HFFc6 (cell line): Measurements from ENCODE around the gene KRTAP1-1. TPM values are rescaled to one million over a fixed set of nuclear protein-coding genes. Genes with fewer than 3 reads are reported as not detected.
A peak's percentile ranks its signal among the peaks of the same experiment; 100 is the strongest.
"Not testable (repeated sequence)": the region's sequence is repeated elsewhere in the genome, so short reads cannot be mapped to it uniquely, and the experiment has no call there.

Experiments used
- DNase-seq: peaks from one replicate; pipeline ENCODE4 v3.0.0-alpha.2; 2018
- H3K27ac Mint-ChIP-seq: 2 replicates; pipeline ENCODE4 v1.8.0; 2020; ENCODE audit warnings: mild to moderate bottlenecking, mixed read lengths
- H3K27me3 Mint-ChIP-seq: 2 replicates; pipeline ENCODE4 v1.8.0; 2021; ENCODE audit warnings: mild to moderate bottlenecking, moderate library complexity, mixed read lengths; ENCODE audit not compliant: insufficient read depth
- H3K36me3 Mint-ChIP-seq: 2 replicates; pipeline ENCODE4 v1.8.0; 2021; ENCODE audit warnings: low read depth, mixed read lengths
- H3K4me1 Mint-ChIP-seq: 2 replicates; pipeline ENCODE4 v1.8.0; 2020; ENCODE audit warnings: low read depth, mixed read lengths
- H3K4me3 Mint-ChIP-seq: 2 replicates; pipeline ENCODE4 v1.8.0; 2020; ENCODE audit warnings: mild to moderate bottlenecking, moderate library complexity, mixed read lengths
- H3K9me3 Mint-ChIP-seq: 2 replicates; pipeline ENCODE4 v1.8.0; 2020; ENCODE audit warnings: mild to moderate bottlenecking, mixed read lengths
- long read RNA-seq: library from polyadenylated mRNA; unstranded; transcript quantifications from one replicate; pipeline ENCODE4 v2.0.0, GENCODE V29; 2019
- total RNA-seq, 6 experiments: library from RNA; stranded (reverse); fragmentation: NEBNext Ultra II Directional; extraction: Animal tissue kit (Norgen Biotek cat#: 25700); gene quantifications; 2 replicates in 1 of 6; 3 replicates in 5 of 6; pipeline ENCODE4 v1.2.3, GENCODE V29; 2021
- TF ChIP-seq, protein P1 (sequence below): fragments of 200-600 bp; sonication (generic); IDR thresholded peaks from 2 replicates; pipeline ENCODE4 v1.5.0; 2021; ENCODE audit warnings: antibody characterized with exemption, mild to moderate bottlenecking

The KRTAP1-1 gene, protein sequence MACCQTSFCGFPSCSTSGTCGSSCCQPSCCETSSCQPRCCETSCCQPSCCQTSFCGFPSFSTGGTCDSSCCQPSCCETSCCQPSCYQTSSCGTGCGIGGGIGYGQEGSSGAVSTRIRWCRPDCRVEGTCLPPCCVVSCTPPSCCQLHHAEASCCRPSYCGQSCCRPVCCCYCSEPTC
- total RNA-seq: 1 to 10 TPM in 1 of 6 experiments, under 1 TPM in 5; 0.21 to 1.1 (median 0.50) TPM
- long read RNA-seq: 0 reads

- not testable (repeated sequence) for DNase-seq, H3K27ac Mint-ChIP-seq, H3K27me3 Mint-ChIP-seq, H3K4me3 Mint-ChIP-seq
- H3K36me3 Mint-ChIP-seq: peaks cover 24% of the 10 kb centered on the region
- peaks cover 56% of the 10 kb centered on the region for H3K4me1 Mint-ChIP-seq
- H3K9me3 Mint-ChIP-seq: peaks cover 14% of the 10 kb centered on the region
Observed at GRCh38 chr17:41040783-41041571, at the start of gene KRTAP1-1. TSS of gene KRTAP1-1 (minus strand) at chr17:41041450. CDS start at chr17:41041397, 53 bp downstream.

DNA sequence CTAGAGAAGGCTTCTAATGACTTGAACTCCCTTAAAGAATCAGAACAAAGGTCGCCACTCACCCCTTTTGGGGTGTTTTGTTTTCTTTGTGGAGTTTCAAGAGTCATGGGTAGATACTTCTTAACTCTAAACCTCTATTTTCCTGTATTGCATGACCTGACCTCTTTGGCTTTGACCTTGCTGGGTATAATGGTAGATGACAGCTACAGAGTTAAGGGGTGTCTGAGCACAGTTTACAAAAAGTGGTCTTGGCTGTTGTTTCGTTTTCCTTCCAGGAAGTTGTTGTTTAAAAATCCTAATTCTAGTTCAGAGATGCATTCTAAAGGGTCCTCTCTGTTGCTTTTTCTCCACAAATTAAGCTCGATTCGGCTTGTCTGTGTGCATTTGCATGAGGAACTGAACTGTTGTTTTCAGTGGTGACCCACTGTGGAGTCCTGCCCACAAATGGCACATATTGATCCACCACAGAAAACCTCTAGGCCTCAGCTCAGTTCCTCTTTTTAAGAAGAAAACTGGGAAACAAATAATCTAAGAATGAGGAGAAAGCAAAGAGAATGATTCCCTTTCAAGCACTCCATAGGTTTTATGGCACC, 47.6 kb upstream of the KRTAP1-1 start:
- H3K27me3 Mint-ChIP-seq, DNase-seq, H3K9me3 Mint-ChIP-seq, H3K4me3 Mint-ChIP-seq, H3K27ac Mint-ChIP-seq: not testable (repeated sequence)
- peaks cover 16% of the 10 kb centered on the region; the same call in 1 of the 2 replicates for H3K36me3 Mint-ChIP-seq
- H3K4me1 Mint-ChIP-seq: peaks cover 19% of the 10 kb centered on the region

DNA sequence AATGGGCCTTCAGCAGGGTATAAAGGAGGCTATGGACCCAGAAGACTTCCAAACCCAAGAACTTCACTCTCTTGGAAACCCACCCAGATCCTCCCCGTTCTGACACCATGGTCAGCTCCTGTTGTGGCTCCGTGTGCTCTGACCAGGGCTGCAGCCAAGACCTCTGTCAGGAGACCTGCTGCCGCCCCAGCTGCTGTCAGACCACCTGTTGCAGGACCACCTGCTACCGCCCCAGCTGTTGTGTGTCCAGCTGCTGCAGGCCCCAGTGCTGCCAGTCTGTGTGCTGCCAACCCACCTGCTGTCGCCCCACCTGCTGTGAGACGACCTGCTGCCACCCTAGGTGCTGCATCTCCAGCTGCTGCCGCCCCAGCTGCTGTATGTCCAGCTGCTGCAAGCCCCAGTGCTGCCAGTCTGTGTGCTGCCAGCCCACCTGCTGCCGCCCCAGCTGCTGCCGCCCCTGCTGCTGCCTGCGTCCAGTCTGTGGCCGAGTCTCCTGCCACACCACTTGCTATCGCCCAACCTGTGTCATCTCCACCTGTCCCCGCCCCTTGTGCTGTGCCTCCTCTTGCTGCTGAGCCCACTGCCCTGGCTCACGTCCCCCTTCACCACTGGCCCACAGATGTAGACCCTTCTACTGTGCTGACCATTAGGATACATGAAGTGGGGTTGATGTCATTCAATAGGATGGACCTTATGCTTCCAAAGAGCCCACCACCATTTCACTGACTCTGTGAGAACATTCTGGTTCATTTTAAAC, 43.0 kb upstream of the KRTAP1-1 start, which contains the start of gene KRTAP4-7:
TSS of gene KRTAP4-7 (plus strand) at position 51 of the 757 bp plus-strand sequence. CDS start at position 108, 57 bp downstream.
- not testable (repeated sequence) for DNase-seq, H3K36me3 Mint-ChIP-seq, H3K9me3 Mint-ChIP-seq, H3K27me3 Mint-ChIP-seq
- Mint-ChIP-seq H3K4me1 (peaks cover 45% of the 10 kb centered on the region), H3K4me3 (peak within 1 kb of the TSS; percentile 37; the same call in 1 of the 2 replicates), H3K27ac (peak within 1 kb of the TSS; percentile 91)

DNA sequence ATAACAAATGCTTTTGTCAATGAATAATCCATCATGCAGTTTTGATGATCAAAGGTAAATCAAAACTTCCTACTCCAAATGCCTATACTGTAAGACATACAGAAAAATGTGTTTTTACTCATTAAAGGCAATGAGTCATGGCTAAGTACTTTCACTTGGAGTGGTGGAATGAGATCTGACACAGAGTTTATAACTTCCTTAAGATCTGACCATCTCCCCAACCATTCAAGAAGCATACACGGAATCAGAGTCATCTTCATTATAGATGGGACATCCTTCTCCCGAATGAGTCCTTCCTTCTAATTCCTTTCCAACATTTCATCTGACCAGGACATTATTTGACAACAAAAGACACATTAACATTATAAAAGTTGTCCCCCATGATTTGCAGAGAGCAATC, 42.2 kb upstream of the KRTAP1-1 start:
- not testable (repeated sequence) for H3K4me3 Mint-ChIP-seq, H3K36me3 Mint-ChIP-seq, H3K27ac Mint-ChIP-seq, H3K27me3 Mint-ChIP-seq, H3K9me3 Mint-ChIP-seq
- peaks cover 45% of the 10 kb centered on the region for H3K4me1 Mint-ChIP-seq
- peak; percentile 70 for DNase-seq

DNA sequence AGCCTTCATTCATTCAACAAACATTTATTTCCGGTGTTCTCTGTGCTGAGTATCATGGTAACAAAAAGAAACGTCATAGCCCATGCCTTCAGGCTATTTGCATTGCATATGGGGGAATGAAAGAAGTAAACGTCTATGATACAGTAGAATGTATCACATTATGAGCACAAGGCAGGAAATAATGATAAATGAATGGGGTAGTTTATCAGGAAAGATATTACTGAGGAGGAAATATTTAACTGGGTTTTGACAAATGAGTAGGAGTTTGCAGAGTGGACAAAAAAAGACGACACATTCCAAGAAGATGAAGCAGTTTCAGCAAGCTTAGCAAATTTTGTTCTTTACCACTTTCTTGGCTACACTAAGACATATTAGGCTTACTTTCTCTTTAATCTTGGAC, 41.4 kb upstream of the KRTAP1-1 start:
- peak; percentile 84 for DNase-seq
- Mint-ChIP-seq H3K27me3 (peaks cover 5% of the 10 kb centered on the region; the same call in 1 of the 2 replicates), H3K4me3 (peak overlapping the region; percentile 50), H3K4me1 (peaks cover 45% of the 10 kb centered on the region), H3K36me3 (no peaks in the 10 kb centered on the region), H3K27ac (peak overlapping the region; percentile 91), H3K9me3 (no peaks in the 10 kb centered on the region)
- TF ChIP-seq, protein P1, sequence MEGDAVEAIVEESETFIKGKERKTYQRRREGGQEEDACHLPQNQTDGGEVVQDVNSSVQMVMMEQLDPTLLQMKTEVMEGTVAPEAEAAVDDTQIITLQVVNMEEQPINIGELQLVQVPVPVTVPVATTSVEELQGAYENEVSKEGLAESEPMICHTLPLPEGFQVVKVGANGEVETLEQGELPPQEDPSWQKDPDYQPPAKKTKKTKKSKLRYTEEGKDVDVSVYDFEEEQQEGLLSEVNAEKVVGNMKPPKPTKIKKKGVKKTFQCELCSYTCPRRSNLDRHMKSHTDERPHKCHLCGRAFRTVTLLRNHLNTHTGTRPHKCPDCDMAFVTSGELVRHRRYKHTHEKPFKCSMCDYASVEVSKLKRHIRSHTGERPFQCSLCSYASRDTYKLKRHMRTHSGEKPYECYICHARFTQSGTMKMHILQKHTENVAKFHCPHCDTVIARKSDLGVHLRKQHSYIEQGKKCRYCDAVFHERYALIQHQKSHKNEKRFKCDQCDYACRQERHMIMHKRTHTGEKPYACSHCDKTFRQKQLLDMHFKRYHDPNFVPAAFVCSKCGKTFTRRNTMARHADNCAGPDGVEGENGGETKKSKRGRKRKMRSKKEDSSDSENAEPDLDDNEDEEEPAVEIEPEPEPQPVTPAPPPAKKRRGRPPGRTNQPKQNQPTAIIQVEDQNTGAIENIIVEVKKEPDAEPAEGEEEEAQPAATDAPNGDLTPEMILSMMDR: no peak

DNA sequence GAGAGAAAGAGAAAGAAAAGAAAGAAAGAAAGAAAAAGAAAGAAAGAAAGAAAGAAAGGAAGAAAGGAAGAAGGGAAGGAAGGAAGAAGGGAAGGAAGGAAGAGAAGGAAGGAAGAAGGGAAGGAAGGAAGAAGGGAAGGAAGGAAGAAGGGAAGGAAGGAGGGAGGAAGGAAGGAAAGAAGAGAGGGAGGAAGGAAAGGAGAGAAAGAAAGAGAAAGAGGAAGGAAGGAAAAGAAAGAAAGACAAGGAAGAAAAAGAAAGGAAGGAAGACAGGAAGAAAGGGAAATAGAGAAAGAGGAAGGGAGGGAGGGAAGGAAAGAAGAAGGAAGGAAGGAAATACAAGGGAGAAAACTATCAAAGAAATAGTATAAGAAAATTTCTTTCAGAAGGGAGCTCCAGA, 35.5 kb upstream of the KRTAP1-1 start:
- peaks cover 33% of the 10 kb centered on the region for H3K4me1 Mint-ChIP-seq
- DNase-seq: no peak
- H3K36me3 Mint-ChIP-seq: peaks cover 22% of the 10 kb centered on the region
- no peak overlapping the region for H3K4me3 Mint-ChIP-seq
- no peaks in the 10 kb centered on the region; the same call in 1 of the 2 replicates for H3K9me3 Mint-ChIP-seq
- H3K27ac Mint-ChIP-seq: no peak overlapping the region
- TF ChIP-seq, protein P1: no peak
- no peaks in the 10 kb centered on the region for H3K27me3 Mint-ChIP-seq

DNA sequence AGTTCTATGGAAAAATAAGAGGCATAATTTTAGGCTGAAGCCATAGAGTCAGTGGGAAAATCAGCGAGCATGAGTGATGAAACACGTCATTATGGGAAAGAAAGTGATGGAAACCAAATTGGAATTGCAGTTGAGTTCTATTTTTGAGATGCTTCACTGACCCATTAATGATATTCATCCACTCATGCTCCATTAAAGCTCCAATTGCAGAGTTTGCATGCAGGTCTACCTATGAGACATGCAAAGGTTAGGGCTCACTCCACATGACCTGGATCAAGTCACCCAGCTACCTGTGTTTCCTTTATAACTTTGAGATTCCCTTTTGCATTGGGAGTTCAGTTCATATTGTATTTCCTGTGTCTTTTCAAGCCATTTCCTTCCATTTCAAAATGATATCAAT, 32.4 kb upstream of the KRTAP1-1 start:
- no peak overlapping the region for H3K4me3 Mint-ChIP-seq
- peaks cover 22% of the 10 kb centered on the region for H3K36me3 Mint-ChIP-seq
- peaks cover 21% of the 10 kb centered on the region for H3K4me1 Mint-ChIP-seq
- H3K9me3 Mint-ChIP-seq: no peaks in the 10 kb centered on the region; the same call in 1 of the 2 replicates
- H3K27ac Mint-ChIP-seq: no peak overlapping the region
- no peak for DNase-seq
- H3K27me3 Mint-ChIP-seq: no peaks in the 10 kb centered on the region
- TF ChIP-seq, protein P1: no peak
